SKM-1 treated with dmso at 0.1 percent for 144 hours (cell line): ENCODE results near the gene ZNF74.
"Not testable (repeated sequence)": the region's sequence is repeated elsewhere in the genome, so short reads cannot be mapped to it uniquely, and the experiment has no call there.

Experiments
- DNase-seq: peaks from one replicate; lab custom pipeline; 2025; ENCODE audit not compliant: unreplicated experiment; lab: John Stamatoyannopoulos, UW

Gene ZNF74

GRCh38 chr22:20441631-20442484 is 47.9 kb downstream of the ZNF74 start:
- no peak for DNase-seq

DNA sequence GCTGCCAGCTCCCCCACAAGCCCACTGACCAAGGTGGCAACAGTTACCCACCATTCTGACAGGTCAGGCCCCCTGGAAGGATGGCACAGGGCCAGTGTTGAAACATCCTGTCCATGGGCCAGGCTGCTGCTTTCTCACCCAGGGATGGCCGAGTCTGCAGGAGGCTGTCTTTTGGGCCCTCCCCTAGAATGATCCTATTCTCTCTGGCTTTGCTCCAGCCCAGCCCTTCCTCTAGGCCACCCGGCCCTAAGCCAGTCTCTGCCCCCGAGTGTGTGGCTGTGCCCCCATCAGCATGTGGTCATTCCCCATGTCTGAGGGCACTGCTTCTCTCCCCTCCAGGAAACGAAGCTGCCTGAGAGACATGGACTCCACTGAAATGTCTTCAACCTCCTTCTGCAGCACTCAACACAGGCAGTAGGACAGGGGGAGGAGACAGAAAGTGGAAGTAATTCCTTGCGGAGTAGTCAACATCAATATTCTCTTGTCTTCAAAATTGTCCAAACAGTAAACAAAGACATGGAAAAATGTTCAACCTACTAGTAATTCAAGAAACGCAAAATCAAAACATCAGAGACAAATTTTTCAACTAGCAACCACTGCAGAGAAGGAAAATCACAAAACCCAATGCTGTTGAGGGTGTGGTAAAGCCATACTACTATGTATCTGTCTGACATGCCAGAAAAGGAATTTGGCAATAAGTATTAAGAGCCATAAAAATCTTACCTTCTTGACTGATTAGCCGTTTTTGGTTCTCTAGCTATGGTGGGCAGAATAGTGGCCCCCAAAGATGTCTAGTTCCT is 48.7 kb downstream of the ZNF74 start:
- no peak for DNase-seq

- no peak for DNase-seq
Measured at GRCh38 chr22:20444325-20444724, 50.4 kb downstream of the ZNF74 start.

DNA sequence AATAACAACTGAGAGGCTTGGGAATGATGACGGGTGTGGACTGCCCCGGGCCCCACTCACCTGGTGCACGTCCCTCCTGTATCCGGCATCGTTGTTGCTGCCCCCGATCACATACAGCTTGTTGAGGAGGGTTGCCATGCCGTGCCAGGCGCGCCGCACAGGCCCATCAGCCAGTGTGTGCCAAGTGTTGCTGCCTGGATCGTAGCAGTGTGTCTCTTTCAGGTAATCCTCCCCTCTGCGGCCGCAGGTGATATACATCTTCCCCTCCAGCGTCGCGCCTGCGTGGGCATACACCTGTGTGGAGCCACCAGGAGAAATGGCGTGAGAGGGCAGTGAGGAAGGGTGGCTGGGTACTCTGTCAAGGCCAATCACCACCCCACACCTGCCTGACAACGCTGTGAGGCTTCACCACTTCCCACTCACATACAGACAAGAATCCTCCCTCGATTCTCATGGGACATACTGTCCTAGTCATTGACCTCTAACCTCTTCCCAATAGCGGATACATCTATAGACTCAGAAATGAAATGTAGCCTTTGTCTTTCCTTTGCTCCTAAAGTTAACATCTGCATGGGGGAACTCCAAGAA is 52.5 kb downstream of the ZNF74 start:
- no peak for DNase-seq

- no peak for DNase-seq
Measured at GRCh38 chr22:20448630-20449029, 54.7 kb downstream of the ZNF74 start.

DNA sequence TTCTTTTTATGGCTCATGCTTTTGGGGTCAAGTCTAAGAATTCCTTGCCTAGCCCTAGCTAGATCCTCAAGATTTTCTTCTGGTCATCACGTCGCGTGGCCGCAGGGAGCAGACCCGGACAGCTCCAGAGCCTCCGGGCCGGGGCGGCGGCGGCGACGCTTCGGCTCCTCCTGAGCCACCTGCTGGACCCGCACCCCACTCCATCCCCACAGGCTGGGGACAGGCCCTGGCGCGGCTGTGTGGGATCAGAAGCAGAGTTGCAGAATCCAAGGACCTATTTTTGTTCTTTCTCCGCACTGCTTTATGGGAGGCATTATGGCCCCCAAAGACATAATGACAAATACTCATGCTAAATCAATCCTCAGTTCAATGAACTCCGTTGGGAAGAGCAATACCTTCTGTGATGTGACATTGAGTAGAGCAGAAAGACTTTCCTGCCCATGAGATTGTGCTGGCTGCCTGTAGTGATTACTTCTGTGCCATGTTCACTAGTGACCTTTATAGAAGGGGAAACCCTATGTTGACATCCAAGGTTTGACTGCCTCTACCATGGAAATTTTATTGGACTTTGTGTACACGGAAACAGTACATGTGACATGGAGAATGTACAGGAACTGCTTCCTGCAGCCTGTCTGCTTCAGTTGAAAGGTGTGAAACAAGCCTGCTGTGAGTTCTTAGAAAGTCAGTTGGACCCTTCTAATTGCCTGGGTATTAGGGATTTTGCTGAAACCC is 56.0 kb downstream of the ZNF74 start:
- DNase-seq = no peak

DNA sequence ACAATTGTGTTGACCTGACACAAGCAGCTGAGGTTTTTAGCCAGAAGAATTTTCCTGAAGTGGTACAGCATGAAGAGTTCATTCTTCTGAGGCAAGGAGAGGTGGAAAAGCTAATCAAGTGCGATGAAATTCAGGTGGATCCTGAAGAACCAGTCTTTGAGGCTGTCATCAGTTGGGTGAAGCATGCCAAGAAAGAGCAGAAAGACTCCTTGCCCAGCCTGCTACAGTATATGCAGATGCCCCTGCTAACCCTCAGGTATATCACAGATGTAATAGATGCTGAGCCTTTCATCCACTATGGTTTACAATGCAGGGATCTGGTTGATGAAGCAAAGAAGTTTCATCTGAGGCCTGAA is 56.6 kb downstream of the ZNF74 start:
- no peak for DNase-seq

GRCh38 chr22:20451129-20451778 is 57.3 kb downstream of the ZNF74 start:
- not testable (repeated sequence) for DNase-seq

DNA sequence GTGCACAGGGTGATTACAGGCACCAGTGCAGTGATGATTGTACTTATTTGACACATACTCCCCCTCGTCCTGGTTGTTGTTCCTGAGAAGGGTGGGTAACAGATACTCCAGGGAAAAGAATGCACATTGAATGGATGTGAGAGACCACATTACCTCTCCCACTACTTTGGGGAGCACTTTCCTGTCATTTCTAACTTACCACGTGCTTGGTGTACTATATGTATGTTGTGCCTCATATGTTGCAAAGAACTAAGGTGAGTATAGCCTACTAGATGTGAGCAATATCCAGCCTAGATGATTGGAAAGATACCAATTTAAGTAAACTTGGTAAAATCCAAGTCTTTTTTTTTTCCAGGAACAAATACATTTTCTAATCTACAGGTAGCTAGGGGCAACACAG is 58.0 kb downstream of the ZNF74 start:
- no peak for DNase-seq

DNA sequence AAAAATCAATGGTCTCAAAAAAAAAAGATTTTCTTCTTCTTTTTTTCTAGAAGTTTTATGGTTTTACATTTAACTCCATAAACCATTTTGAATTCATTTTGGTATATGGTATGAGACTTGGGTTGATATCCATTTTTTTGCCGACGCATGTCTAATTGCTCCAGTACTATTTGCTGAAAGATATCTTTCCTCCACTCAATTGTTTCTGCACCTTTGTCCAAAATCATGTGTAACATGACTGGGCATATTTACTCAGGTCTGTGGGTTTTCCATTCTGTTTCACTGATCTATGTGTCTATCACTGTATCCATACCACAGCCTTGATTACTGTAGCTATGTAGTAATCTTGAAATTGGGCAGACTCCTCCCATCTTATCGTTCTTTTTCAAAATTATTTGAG is 59.3 kb downstream of the ZNF74 start:
- DNase-seq = no peak

DNA sequence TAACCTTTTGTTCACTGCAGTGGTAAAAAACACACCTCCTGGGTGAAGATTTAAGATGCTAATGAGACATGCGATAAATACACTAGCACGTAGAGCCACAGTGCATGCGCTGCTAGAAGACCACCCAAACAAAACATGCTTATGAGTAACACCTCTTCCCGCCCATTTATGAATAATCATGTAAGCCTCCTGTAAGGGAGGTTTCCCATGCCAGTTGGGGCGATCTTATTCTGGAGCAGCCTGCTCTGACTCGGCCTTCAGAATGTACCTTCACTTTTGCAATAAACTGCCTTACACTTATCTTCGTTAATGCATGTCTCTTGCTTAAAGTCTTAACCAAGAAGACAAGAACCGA is 61.7 kb downstream of the ZNF74 start:
- no peak for DNase-seq

GRCh38 chr22:20456064-20456721 is 62.2 kb downstream of the ZNF74 start:
- peak; percentile 86 for DNase-seq

- DNase-seq = no peak
Measured at GRCh38 chr22:20456722-20457076, 62.7 kb downstream of the ZNF74 start.

GRCh38 chr22:20457506-20458240 is 63.7 kb downstream of the ZNF74 start:
- no peak for DNase-seq
